A549 (cell line): Measurements from ENCODE around the gene TRIOBP. TPM values are rescaled to one million over a fixed set of nuclear protein-coding genes. Genes with fewer than 3 reads are reported as not detected.

Experiments
- ATAC-seq, 2 experiments: fragments of 200-7000 bp in 1 of 2; fragments of >200 bp in 1 of 2; cut with Nextera tagmentation in 1 of 2; cut with Tn5 transposase in 1 of 2; 3 replicates each; pipeline versions ENCODE4 v1.8.0 to v1.9.1; 2018 to 2020; ENCODE audit warnings: mild to moderate bottlenecking in 1 of 2, moderate library complexity in 1 of 2
- CTCF ChIA-PET: fragments of 300-600 bp; sonication (Branson Sonifier 250); formaldehyde crosslinking; extraction: SDS; loops from one replicate; lab custom pipeline; 2021; ENCODE audit warnings: antibody characterized with exemption, inconsistent platforms; lab: Yijun Ruan, JAX
- POLR2A ChIA-PET: fragments of 350-600 bp; formaldehyde crosslinking; extraction: SDS; loops from one replicate; lab custom pipeline; 2021; ENCODE audit warnings: antibody characterized with exemption, inconsistent platforms; lab: Yijun Ruan, JAX
- DNase-seq, 2 experiments: peaks; one replicate each; pipeline versions ENCODE4 v3.0.0 to v3.0.0-alpha.2; 2011 to 2016; ENCODE audit warnings: low read depth in 1 of 2, low spot score in 1 of 2
- FAIRE-seq: peaks from 2 replicates; lab custom pipeline; 2011; peaks lifted over from hg19 to GRCh38; lab: Jason Lieb, UNC
- H3K27ac ChIP-seq, 2 experiments: fragments of >200 bp; sonication (Bioruptor Twin); formaldehyde crosslinking; 3 replicates each; pipeline ENCODE4 v1.5.1; 2016 to 2017
- H3K4me1 ChIP-seq: fragments of >200 bp; sonication (Bioruptor Twin); formaldehyde crosslinking; 3 replicates; pipeline ENCODE4 v1.6.1; 2016
- H3K4me2 ChIP-seq: fragments of >200 bp; sonication (Bioruptor Twin); formaldehyde crosslinking; 3 replicates; pipeline ENCODE4 v1.6.1; 2016
- H3K4me3 ChIP-seq: fragments of >200 bp; sonication (Bioruptor Twin); formaldehyde crosslinking; 3 replicates; pipeline ENCODE4 v1.5.1; 2016
- H3K9me3 ChIP-seq: fragments of >200 bp; sonication (Bioruptor Twin); formaldehyde crosslinking; 3 replicates; pipeline ENCODE4 v1.6.1; 2016
- EHF ChIP-seq: fragments of 250-450 bp; sonication (Bioruptor Pico); IDR thresholded peaks from 2 replicates; pipeline ENCODE4 v1.5.0; 2020; ENCODE audit warnings: mild to moderate bottlenecking
- FOSL2 ChIP-seq, 2 experiments: fragments of 450-650 bp in 1 of 2; fragments of >200 bp in 1 of 2; sonication (Bioruptor Twin) in 1 of 2; formaldehyde crosslinking; IDR thresholded peaks; 2 replicates each; pipeline versions ENCODE4 v1.5.0 to v1.6.1; 2016 to 2020; ENCODE audit warnings: mild to moderate bottlenecking in 1 of 2, moderate library complexity in 1 of 2
- GATA3 ChIP-seq: IDR thresholded peaks from 2 replicates; pipeline ENCODE4 v1.6.1; 2012; ENCODE audit warnings: borderline replicate concordance
- HES2 ChIP-seq: fragments of >200 bp; sonication (Bioruptor Twin); formaldehyde crosslinking; IDR thresholded peaks from 2 replicates; pipeline ENCODE4 v1.6.1; 2016
- HEYL ChIP-seq: fragments of 250-450 bp; sonication (Bioruptor Pico); IDR thresholded peaks from 2 replicates; pipeline ENCODE4 v1.8.0; 2021; ENCODE audit warnings: mild to moderate bottlenecking, moderate library complexity
- HOXB5 ChIP-seq: fragments of 250-450 bp; sonication (Bioruptor Pico); IDR thresholded peaks from 2 replicates; pipeline ENCODE4 v1.5.0; 2020; ENCODE audit warnings: mild to moderate bottlenecking, moderate library complexity
- JUNB ChIP-seq: fragments of >200 bp; sonication (Bioruptor Twin); formaldehyde crosslinking; IDR thresholded peaks from 2 replicates; pipeline ENCODE4 v1.6.1; 2016
- MAX ChIP-seq: IDR thresholded peaks from 2 replicates; pipeline ENCODE4 v1.6.1; 2012
- MAZ ChIP-seq: fragments of 150-350 bp; IDR thresholded peaks from 2 replicates; pipeline ENCODE4 v1.6.1; 2014; ENCODE audit warnings: antibody characterized with exemption, low read depth, low read length, borderline replicate concordance
- PHF8 ChIP-seq: fragments of 200-600 bp; sonication (generic); IDR thresholded peaks from 2 replicates; pipeline ENCODE4 v1.6.1; 2016; ENCODE audit warnings: low read depth, mild to moderate bottlenecking, antibody characterized with exemption, moderate library complexity, borderline replicate concordance
- POLR2A ChIP-seq: IDR thresholded peaks from 2 replicates; pipeline ENCODE4 v1.6.1; 2012; ENCODE audit warnings: mild to moderate bottlenecking, low read length
- RFX5 ChIP-seq: fragments of 450-650 bp; IDR thresholded peaks from 2 replicates; pipeline ENCODE4 v1.7.1; 2014; ENCODE audit warnings: antibody characterized with exemption, mild to moderate bottlenecking, moderate library complexity
- SMC3 ChIP-seq: fragments of >200 bp; sonication (Bioruptor Twin); formaldehyde crosslinking; IDR thresholded peaks from 3 replicates; pipeline ENCODE4 v1.6.1; 2018; ENCODE audit warnings: inconsistent platforms
- TFCP2L1 ChIP-seq: fragments of 250-450 bp; sonication (Bioruptor Pico); IDR thresholded peaks from 2 replicates; pipeline ENCODE4 v1.5.0; 2021; ENCODE audit warnings: mild to moderate bottlenecking
- USF2 ChIP-seq: fragments of 450-650 bp; IDR thresholded peaks from 2 replicates; pipeline ENCODE4 v1.6.1; 2014; ENCODE audit warnings: antibody characterized with exemption
- ZC3H11A ChIP-seq: fragments of 450-650 bp; IDR thresholded peaks from 2 replicates; pipeline ENCODE4 v1.6.1; 2014; ENCODE audit warnings: antibody characterized with exemption, mild to moderate bottlenecking
- WGBS: methylation state at CpG from one replicate; pipeline ENCODE4 v1.1.6; 2017; ENCODE audit errors: missing lambda C conversion rate; 5-methylcytosine and 5-hydroxymethylcytosine counted together
- polyA plus RNA-seq, 4 experiments: library from polyadenylated mRNA; depleted of rRNA in 3 of 4; stranded (reverse); fragments of >200 nt; fragmentation: RNase III in 1 of 4; extraction: RNeasy Plus Mini Kit Qiagen cat#74134 plus additional on column Dnase treatment in 1 of 4; gene quantifications; 2 replicates in 3 of 4; 3 replicates in 1 of 4; pipeline ENCODE4 v1.2.3, GENCODE V29; 2011 to 2017
- TF ChIP-seq, protein P1 (sequence below): fragments of 200-600 bp; sonication (generic); IDR thresholded peaks from 2 replicates; pipeline ENCODE4 v1.6.1; 2016; ENCODE audit warnings: antibody characterized with exemption, mild to moderate bottlenecking, moderate library complexity
- TF ChIP-seq, protein P2 (sequence below): IDR thresholded peaks from 2 replicates; pipeline ENCODE4 v1.6.1; 2012; ENCODE audit warnings: low read depth, borderline replicate concordance

The TRIOBP gene
- polyA plus RNA-seq, 2 of the 4 experiments (the other 2 are of a cell fraction) = 15.7 to 26.0 TPM

DNA sequence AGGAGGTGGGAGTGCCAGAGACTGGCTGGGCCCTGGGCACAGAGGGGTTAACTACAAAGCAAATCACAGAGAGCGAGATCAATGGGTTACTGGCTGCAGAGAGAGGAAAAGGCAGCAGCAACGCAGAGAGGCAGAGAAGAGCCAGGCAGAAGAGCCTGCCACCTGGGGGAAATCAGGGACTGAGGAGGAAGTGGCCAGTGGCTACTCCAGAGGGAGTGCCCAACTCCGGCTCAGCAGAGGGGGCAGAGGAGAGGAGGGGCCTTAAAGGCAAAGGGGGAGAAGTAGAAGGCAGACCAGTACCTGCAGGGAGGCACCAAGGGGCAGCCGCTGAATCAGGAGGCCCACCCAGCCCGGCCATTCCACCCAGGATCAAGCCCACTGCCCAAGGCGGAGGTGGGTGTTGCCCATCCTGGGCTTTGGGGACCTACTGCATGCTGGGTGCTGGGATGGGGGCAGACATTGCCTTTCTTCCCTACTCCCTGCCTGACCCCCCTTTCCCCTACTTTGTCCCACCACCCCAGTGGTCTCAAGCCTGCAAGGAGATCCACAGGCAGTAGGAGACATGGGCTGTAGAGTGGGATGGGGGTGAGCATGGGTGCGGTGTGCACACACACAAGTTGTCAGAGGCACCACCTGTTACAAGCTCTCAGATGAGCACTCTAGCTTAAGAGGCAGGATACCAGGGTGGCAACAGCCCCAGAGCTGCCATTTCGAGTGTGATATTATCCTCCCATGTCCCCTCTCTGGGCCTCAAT, 125.4 kb downstream of the TRIOBP start (continued):
- TF ChIP-seq, protein P1, sequence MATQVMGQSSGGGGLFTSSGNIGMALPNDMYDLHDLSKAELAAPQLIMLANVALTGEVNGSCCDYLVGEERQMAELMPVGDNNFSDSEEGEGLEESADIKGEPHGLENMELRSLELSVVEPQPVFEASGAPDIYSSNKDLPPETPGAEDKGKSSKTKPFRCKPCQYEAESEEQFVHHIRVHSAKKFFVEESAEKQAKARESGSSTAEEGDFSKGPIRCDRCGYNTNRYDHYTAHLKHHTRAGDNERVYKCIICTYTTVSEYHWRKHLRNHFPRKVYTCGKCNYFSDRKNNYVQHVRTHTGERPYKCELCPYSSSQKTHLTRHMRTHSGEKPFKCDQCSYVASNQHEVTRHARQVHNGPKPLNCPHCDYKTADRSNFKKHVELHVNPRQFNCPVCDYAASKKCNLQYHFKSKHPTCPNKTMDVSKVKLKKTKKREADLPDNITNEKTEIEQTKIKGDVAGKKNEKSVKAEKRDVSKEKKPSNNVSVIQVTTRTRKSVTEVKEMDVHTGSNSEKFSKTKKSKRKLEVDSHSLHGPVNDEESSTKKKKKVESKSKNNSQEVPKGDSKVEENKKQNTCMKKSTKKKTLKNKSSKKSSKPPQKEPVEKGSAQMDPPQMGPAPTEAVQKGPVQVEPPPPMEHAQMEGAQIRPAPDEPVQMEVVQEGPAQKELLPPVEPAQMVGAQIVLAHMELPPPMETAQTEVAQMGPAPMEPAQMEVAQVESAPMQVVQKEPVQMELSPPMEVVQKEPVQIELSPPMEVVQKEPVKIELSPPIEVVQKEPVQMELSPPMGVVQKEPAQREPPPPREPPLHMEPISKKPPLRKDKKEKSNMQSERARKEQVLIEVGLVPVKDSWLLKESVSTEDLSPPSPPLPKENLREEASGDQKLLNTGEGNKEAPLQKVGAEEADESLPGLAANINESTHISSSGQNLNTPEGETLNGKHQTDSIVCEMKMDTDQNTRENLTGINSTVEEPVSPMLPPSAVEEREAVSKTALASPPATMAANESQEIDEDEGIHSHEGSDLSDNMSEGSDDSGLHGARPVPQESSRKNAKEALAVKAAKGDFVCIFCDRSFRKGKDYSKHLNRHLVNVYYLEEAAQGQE = no peak
- no peak for TF ChIP-seq HES2

- 86% methylated on average over 7 of the region's 21 CpGs for WGBS
- Histone ChIP-seq H3K4me3 (no peak within 1 kb of the TSS), H3K9me3 (no peaks in the 10 kb centered on the region), H3K4me2 (no peak within 1 kb of the TSS), H3K4me1 (no peaks in the 10 kb centered on the region), H3K27ac (no peak within 1 kb of the TSS)
- no peak for DNase-seq
- peak in 1 of 2 experiments; percentile 7; a peak in 3 of 6 replicates for ATAC-seq
- ChIA-PET POLR2A (interaction anchor here (0.5 kb wide), 1 partner anchor 11 kb away, joined by 3 read pairs; no protein-coding TSS in a partner anchor), CTCF (interaction anchor here (0.6 to 3.9 kb wide), 6 partner anchors 9 to 142 kb away, joined by 3 to 18 read pairs (median 4); partner anchors contain the start of gene GCAT)
- FAIRE-seq = no peak
- TF ChIP-seq MAZ (no peak), HOXB5 (no peak), PHF8 (no peak), HEYL (no peak), MAX (no peak), JUNB (no peak), POLR2A (no peak), ZC3H11A (no peak), SMC3 (no peak), RFX5 (no peak), USF2 (no peak), FOSL2 (IDR thresholded peaks at IDR 0.05) (no peak), FOSL2 (CRISPR knock-in tag; IDR thresholded peaks at IDR 0.05) (no peak), EHF (CRISPR knock-in tag) (no peak), GATA3 (no peak), TFCP2L1 (CRISPR knock-in tag) (no peak)
- TF ChIP-seq, protein P2, sequence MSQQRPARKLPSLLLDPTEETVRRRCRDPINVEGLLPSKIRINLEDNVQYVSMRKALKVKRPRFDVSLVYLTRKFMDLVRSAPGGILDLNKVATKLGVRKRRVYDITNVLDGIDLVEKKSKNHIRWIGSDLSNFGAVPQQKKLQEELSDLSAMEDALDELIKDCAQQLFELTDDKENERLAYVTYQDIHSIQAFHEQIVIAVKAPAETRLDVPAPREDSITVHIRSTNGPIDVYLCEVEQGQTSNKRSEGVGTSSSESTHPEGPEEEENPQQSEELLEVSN = no peak
These were observed 126.5 kb downstream of the TRIOBP start, which contains the start of gene GALR3 for GRCh38 chr22:37823134-37823985. Gene GALR3, plus strand, starts transcription at chr22:37823382. Its CDS starts 25 bp downstream, at chr22:37823407.
